CD4-positive, alpha-beta T cell treated with Interleukin-12 subunit alpha and Interleukin-12 subunit beta, for 1 hour (primary cell): ENCODE results near the gene ZP3.
"Not testable (repeated sequence)": the region's sequence is repeated elsewhere in the genome, so short reads cannot be mapped to it uniquely, and the experiment has no call there.

ENCODE experiments used
- DNase-seq: peaks from one replicate; pipeline ENCODE4 v3.0.0-alpha.2; 2020

The ZP3 gene

GRCh38 chr7:76424413-76425111 lies at the start of gene ZP3:
ZP3 (plus strand) TSS chr7:76424950; CDS start chr7:76424965, 15 bp downstream.
- DNase-seq: no peak

- no peak for DNase-seq
Measured at GRCh38 chr7:76375251-76375650, 49.5 kb upstream of the ZP3 start.

DNA sequence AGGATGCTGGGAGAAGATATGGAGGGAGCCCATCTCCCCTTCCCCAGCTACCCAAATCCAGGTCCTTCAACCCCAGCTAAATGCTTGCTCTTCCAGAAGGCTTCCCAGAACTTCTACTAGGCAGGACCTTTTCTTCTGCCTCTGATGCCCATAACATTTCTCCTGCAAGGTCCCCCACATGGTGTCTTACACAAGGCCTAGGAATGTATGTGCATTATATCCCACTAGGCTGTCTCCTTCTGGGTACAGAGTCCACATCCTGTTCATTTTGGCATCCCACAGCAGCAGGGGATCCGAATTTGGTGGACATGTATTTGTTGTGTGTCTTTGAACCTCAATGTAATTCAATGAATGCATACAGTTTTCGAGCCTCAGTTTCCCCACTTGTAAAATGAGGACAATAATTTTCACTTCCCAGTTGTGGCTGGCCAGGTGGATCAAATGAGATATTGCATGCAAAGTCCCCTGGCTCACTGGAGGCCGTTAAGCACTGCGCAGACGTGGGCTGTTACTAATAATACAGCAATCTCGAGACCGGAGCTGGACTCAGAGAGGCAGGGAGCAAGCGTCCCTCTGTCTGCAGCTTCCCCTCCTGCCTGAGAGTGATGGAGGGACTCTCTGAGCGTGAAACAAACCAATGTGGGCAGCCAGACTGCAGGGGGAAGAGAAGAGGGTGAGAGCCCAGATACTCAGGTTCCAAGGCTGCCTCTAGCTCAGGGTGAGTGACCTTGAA lies 47.4 kb upstream of the ZP3 start:
- no peak for DNase-seq

DNA sequence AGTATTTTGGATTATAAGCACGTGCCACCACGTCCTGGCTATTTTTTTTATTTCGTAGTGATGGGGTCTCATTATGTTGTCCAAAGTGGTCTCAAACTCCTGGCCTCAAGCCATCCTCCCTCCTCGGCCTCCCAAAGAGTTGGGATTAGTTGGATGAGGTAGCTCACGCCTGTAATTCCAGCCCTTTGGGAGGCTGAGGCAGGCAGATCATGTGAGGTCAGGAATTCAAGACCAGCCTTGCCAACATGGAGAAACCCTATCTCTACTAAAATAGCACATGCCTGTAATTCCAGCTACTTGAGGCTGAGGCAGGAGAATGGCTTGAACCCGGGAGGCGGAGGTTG lies 44.2 kb upstream of the ZP3 start:
- no peak for DNase-seq

GRCh38 chr7:76381814-76382213 lies 42.9 kb upstream of the ZP3 start:
- no peak for DNase-seq

DNA sequence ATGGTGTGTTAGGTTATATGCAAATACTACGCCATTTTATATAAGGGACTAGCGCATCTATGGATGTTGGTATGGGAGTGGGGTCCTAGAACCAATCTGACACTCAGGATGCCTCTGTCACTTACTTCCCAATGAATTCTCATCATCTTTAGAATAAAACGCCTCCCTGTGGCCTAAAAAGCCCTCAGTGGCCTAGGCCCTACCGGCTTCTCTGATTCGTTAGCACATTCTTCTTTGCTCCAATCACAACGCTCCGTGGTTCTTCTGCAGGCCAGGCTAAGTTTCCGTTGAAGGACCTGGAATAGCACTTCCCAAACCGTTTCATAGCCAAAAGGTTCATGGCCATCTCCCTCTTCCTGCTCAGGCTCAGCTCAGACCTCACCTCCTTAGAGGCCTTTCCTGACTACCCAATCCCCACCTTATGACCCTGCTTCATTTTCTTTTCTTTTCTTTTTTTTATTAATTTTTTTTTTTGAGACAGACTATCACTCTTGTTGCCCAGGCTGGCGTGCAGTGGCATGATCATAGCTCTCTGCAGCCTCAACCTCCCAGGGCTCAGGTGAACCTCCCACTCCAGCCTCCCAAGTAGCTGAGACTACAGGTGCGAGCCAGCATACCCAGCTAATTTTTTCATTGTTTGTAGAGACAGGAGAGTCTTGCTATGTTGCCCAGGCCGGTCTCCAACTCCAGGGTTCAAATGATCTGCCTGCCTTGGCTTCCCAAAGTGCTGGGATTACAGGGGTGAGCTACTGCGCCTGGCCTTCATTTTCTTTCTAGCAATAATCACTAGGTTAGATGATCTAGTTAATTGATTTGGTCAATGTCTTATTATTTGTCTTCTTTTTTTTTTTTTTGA lies 41.4 kb upstream of the ZP3 start:
- no peak for DNase-seq

DNA sequence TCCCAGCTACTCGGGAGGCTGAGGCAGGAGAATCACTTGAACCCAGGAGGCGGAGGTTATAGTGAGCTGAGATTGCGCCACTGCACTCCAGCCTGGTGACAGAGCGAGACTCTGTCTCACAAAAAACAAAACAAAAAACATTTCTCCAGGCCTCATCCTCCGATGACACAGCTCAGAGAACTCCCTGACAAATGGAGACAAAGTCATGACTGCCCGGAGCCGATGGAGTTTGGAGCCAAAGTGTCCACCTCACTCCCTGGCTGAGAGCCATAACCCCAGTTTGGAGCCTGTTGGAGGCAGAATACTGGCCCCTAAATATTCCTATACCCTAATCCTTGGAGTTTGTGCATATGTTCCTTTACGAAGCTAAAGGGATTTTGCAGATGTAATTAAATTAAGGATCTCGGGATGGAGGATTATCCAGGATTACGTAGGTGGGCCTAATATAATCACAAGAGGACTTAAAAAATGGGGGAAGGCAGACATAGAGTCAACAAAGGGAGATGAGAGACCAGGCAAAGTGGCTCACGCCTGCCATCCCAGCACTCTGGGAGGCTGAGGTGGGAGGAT lies 38.0 kb upstream of the ZP3 start:
- no peak for DNase-seq

- not testable (repeated sequence) for DNase-seq
Measured at GRCh38 chr7:76387789-76388188, 37.0 kb upstream of the ZP3 start.

GRCh38 chr7:76390092-76390491 lies 34.7 kb upstream of the ZP3 start:
- DNase-seq: no peak

GRCh38 chr7:76392531-76393115 lies 32.1 kb upstream of the ZP3 start:
- no peak for DNase-seq

- DNase-seq: peak; percentile 93
Measured at GRCh38 chr7:76393116-76394031, 31.4 kb upstream of the ZP3 start.

- no peak for DNase-seq
Measured at GRCh38 chr7:76394957-76395356, 29.8 kb upstream of the ZP3 start.

DNA sequence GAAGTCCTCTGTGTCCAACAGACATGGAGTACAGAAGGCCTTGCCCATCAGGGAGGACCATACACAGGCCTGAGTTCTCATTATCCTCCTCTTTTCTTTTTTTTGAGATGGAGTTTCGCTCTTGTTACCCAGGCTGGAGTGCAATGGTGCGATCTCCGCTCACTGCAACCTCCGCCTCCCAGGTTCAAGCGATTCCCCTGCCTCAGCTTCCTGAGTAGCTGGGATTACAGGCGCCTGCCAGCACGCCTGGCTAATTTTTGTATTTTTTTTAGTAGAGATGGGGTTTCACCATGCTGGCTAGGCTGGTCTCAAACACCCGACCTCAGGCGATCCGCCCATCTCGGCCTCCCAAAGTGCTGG lies 29.2 kb upstream of the ZP3 start:
- not testable (repeated sequence) for DNase-seq

GRCh38 chr7:76395965-76396726 lies 28.6 kb upstream of the ZP3 start:
- no peak for DNase-seq

GRCh38 chr7:76396864-76397263 lies 27.9 kb upstream of the ZP3 start:
- no peak for DNase-seq

DNA sequence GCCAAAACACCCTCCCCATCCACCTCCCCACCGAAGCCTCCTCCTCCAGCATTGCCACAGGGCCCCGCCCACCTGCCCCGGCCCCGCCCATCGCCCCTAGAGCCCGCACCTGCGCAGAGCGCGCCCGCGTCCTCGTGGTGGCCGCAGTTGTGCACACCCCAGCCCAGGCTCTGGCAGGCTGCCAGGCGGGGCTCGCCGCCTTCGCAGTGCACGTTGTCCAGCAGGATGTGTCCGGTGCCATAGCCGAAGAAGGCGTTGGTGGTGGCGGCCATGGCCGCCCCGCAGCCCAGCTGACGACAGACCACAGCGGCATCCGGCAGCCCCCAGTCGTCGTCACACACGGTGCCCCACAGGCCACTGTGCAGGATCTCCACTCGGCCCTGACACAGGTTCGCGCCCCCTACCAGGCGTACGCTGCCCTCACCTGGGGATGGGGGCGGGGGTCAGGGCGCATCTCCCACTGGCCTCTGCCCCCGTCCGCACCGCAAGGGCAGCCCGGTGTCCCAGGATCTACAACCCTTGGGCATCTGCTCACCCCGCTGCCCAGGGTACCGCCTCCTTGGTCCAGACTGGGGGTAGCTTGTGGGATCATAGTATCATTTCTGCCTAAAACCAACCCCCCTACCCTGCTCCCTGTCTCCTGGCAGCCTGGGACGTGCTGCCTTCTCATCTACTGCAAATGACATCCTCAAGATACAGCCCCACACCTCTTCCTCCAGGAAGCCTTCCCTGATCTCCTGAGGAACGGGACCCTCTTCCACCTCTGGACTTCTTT lies 27.2 kb upstream of the ZP3 start:
- peak; percentile 89 for DNase-seq

DNA sequence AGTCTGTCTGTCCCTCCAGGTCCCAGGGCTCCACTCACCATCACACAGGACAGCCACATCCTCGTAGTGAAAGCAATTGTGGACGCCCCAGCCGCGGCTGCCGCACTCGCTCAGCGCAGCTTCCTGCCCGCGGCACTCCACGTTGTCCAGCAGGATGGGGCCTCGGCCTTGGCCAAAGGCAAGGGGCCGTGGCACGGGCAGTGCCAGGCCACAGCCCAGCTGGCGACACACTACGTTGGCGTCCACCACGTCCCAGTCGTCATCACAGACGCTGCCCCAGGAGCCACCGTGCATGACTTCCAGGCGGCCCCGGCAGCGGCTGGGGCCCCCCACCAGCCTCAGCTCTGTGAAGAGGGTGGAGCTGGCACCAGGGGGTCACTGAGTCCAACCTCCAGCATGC lies 24.5 kb upstream of the ZP3 start:
- DNase-seq: no peak

- not testable (repeated sequence) for DNase-seq
Measured at GRCh38 chr7:76403097-76403496, 21.7 kb upstream of the ZP3 start.

DNA sequence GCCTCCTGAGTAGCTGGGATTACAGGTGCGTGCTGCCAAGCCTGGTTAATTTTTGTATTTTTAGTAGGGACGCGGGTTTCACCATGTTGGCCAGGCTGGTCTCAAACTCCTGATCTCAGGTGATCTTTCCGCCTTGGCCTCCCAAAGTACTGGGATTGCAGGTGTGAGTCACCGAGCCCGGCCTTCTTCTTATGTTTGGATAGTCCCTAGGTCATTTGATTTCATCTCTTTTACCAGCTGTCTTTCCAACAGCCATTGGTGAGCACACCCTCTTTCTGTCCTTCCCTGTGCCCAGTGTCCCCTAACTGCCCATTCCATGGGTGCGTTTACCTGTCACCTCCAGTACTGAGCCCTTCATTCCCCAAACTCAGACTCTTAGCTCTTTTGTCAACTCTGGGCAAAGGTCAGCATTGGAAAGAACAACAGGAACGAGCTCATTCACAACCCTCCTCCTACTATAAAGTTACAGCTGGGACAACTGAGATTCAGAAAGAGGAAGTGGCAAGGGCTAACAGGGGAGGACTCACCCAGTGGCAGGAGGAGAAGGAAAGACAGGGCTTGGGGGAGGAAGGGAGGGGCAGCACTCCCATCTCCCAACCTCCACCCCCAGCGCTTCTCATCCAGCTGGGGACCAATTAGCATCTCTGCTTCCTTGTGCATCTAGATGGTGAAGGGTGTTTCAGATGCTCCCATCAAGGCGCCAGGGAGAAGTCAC lies 20.8 kb upstream of the ZP3 start:
- no peak for DNase-seq

GRCh38 chr7:76405738-76406137 lies 19.0 kb upstream of the ZP3 start:
- DNase-seq: no peak
